IPS-11a (cell line): ENCODE results near the gene BRIP1.

Experiments
- H3K4me3 ChIP-seq: one replicate; pipeline ENCODE4 v1.5.1; 2013; ENCODE audit warnings: low read depth, low read length, control low read depth

BRIP1 gene

DNA sequence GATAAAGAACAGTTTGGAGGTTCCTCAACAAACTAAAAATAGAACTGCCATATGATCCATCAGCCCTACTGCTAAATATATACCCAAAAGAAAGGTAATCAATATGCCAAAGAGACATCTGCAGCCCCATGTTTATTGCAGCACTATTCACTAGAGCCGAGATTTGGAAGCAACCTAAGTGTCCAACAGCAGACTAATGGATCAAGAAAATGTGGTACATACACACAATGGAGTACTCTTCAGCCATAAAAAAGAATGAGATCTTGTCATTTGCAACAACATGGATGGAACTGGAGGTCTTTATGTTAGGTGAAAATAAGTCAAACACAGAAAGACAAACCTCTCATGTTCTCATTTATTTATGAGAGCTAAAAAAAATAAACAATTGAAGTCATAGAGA lies 223.5 kb downstream of the BRIP1 start:
- no peak overlapping the region for H3K4me3 ChIP-seq

- H3K4me3 ChIP-seq = no peak overlapping the region
Measured at GRCh38 chr17:61638087-61638486, 225.2 kb downstream of the BRIP1 start.

GRCh38 chr17:61635913-61636432 lies 227.4 kb downstream of the BRIP1 start:
- H3K4me3 ChIP-seq = no peak overlapping the region

GRCh38 chr17:61634942-61635538 lies 228.3 kb downstream of the BRIP1 start:
- H3K4me3 ChIP-seq = no peak overlapping the region

GRCh38 chr17:61634011-61634539 lies 229.3 kb downstream of the BRIP1 start:
- H3K4me3 ChIP-seq = no peak overlapping the region

DNA sequence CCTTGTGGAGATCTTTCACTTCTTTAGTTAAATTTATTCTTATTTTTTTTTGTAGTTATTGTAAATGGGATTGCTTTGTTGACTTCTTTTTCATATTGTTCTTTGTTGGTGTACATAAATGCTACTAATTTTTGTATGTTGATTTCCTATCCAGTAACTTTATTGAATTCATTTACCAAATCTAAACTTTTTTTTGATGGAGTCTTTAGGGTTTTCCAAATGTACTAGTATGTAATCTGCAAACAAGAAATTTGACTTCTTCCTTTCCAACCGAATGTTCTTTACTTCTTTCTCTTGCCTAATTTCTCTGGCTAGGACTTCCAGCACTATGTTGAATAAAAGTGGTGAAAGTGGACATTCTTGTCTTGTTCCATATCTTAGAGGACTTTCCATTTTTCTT lies 230.5 kb downstream of the BRIP1 start:
- H3K4me3 ChIP-seq = no peak overlapping the region

GRCh38 chr17:61631800-61632199 lies 231.5 kb downstream of the BRIP1 start:
- no peak overlapping the region for H3K4me3 ChIP-seq
